GM12865 (cell line): ENCODE data around the gene ANK2.

ENCODE experiments used
- DNase-seq: peaks from one replicate; pipeline ENCODE4 v3.0.0; 2010; ENCODE audit warnings: low read depth
- H3K4me3 ChIP-seq: 2 replicates; pipeline ENCODE4 v1.5.1; 2011; ENCODE audit warnings: mild to moderate bottlenecking, low read depth, low read length, control low read depth
- TF ChIP-seq, protein P1 (sequence below): IDR thresholded peaks from 2 replicates; pipeline ENCODE4 v1.5.1; 2011; ENCODE audit warnings: low read length, control low read depth, low read depth, inconsistent platforms; ENCODE audit not compliant: insufficient read depth; ENCODE audit errors: missing control alignments

Gene ANK2

DNA sequence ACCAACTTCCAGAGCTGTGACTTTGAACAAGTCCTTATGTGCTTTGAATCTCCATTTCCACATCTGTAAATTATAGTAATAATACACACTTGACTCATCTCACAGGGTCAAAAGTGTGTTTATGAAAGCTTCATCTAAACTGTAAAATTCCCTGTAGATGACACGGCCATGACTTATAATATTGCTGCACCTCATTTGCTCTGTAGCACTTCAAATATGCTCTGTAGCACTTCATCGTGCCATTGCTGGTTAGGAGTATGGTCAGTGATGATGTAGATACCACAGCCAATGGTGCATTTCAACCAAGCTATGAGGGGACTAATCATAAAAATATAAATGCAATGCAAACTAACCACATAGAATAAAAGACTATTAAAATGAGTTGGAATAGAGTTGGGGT, 318.6 kb downstream of the ANK2 start:
- TF ChIP-seq, protein P1, sequence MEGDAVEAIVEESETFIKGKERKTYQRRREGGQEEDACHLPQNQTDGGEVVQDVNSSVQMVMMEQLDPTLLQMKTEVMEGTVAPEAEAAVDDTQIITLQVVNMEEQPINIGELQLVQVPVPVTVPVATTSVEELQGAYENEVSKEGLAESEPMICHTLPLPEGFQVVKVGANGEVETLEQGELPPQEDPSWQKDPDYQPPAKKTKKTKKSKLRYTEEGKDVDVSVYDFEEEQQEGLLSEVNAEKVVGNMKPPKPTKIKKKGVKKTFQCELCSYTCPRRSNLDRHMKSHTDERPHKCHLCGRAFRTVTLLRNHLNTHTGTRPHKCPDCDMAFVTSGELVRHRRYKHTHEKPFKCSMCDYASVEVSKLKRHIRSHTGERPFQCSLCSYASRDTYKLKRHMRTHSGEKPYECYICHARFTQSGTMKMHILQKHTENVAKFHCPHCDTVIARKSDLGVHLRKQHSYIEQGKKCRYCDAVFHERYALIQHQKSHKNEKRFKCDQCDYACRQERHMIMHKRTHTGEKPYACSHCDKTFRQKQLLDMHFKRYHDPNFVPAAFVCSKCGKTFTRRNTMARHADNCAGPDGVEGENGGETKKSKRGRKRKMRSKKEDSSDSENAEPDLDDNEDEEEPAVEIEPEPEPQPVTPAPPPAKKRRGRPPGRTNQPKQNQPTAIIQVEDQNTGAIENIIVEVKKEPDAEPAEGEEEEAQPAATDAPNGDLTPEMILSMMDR, result no peak
- DNase-seq, result no peak
- H3K4me3 ChIP-seq, result no peak overlapping the region

DNA sequence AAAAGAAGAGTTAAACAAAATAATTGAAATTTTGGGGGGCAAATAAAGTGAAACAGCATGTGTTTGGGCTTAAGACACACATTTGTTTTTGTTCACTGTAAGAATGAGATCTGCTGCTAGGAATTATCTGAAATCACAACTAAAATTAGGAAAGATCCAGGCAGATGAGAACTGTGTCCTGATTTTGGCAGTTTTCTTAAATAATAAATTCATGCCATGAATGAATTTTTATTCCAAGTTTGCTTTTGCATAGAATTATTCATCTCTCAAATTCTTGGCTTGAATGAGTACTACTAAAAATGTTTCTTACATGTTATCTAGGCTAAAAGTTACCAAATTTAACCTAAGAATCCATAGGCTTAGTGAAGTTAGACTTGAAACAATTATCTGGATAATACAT, 321.7 kb downstream of the ANK2 start:
- DNase-seq, result no peak
- TF ChIP-seq, protein P1, result no peak
- H3K4me3 ChIP-seq, result no peak overlapping the region

DNA sequence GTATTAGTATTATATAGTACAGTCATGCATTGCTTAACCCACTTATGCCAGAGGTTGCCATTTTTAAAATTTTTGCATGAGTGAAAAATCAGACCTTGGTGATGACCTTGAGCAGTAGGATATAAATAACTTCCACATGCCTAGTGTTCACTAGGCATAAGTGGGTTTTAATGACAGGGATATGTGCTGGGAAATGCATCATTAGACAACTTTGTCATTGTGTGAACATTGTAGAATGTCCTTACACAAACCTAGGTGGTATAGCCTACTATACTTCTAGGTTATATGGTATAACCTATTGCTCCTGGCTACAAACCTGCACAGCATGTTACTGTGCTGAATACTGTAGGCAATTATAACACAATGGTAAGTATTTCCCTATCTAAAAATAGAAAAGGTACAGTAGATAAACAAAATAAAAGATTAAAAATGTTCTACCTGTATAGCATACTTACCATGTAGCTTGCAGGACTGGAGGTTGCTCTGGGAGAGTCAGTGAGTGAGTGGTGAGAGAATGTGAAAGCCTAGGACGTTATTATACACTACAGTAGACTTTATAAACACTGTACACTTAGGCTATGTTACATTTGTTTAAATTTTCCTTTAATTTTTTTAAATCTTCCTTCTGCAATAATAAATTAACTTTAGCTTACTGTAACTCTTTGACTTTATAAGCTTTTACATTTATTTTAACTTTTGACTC, 326.7 kb downstream of the ANK2 start:
- H3K4me3 ChIP-seq, result no peak overlapping the region
- TF ChIP-seq, protein P1, result no peak
- no peak for DNase-seq

DNA sequence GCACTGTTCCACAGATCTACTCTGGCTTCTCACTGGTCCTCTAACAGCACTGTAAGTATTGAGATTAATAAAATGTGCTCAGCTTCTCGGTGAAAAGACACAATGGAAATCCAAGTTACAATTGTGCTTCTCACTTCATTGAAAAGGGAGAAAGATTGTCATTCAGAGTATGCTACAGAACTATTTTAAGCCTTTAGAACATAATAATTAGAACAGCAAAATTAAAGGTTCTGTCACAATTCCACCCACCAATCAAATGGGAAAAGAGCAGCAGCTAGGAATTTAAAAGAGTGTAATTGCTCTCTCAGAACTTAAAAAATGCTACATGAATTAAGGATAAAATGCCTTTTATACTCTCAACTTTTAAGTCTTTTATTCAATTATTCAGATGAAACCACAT, 329.4 kb downstream of the ANK2 start:
- no peak overlapping the region for H3K4me3 ChIP-seq
- TF ChIP-seq, protein P1, result no peak
- no peak for DNase-seq

DNA sequence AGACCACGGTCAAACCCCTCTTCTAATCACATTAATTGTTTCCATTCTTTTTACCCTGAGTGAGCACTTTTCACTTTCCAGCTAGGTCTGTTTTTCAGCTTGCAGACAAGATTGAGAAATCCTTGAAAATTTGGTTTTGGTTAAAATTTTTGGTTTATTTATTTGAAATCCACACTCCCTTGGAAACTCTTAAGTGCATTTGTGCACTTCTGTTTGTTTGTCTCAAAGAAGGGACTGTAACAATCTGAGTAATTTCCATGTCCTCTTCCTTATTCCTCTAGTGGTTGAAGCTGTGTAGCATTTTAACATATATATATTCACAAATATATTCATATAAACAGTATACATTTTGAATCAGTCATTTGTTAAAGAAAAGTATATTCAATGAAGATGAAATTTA, 333.3 kb downstream of the ANK2 start:
- TF ChIP-seq, protein P1, result no peak
- no peak overlapping the region for H3K4me3 ChIP-seq
- DNase-seq, result no peak

DNA sequence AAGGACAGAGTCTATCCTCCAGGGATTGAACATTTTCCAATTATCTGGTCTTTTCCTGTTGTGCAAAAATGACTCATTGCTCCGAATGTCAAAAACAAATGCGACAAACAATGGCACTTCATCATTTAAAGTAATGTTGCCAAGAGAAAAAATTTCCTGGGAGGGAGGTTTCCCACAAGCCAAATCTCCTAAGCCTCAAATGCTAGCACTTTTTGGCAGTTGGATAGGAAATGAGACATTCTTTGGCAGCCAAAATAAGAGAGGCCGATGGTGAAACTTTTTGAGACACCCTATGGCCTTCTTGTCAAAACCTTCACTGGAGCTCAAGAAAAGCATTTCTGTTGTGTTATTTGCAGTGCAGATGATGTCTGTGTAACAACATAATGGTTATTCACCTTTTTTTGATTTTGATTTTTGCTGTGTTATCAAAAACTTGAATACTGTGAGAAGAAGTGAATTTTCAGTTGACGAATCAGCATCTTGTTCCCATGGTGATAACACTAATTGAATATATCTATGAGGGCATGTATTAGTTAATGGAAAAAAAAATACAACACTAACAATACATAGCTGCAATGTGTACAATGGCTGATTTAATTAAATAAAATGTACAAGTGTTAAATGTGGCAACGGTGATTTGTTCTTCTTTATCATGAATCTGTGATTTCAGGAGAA, 333.8 kb downstream of the ANK2 start:
- no peak overlapping the region for H3K4me3 ChIP-seq
- TF ChIP-seq, protein P1, result no peak
- DNase-seq, result no peak
